ENCODE results near the gene TMEM259. TPM values are rescaled to one million over a fixed set of nuclear protein-coding genes. Genes with fewer than 3 reads are reported as not detected.

The TMEM259 gene
- total and polyA plus RNA-seq, 9 of the 15 experiments (the other 6 are each of a cell fraction or from before 2014, with no cell fraction given): 0.52 to 231 (median 63.6) TPM

DNA sequence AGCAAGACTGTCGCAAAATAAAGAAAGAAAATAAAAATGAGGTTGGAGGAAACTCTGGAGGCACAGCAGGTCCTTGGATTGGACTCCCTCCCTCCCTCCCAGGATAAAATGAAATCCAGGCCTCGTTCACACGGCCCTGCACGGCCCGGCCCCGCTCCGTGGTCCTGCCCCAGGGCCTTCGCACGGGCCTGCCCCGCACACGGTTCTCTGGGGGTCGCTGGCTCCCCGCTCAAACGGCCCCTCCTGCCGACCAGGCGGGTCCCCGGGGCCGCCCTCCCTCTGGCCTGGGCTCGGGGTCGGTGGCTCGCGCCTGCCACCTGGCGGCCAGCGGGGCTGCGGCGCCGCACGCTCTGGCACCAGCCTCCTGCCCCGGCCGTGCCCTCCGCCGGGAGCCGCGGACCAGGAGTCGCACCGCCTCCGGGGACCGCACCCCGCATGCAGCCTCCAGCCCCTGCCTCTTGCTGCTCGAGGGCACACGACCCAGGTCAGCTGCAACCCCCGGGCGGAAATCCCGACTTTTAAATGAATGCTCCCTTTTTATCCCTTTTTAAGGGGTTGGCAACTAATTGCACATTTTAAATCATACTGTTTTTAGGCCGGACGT is 38.3 kb downstream of the TMEM259 start:
- Histone ChIP-seq H4K20me1 (replicated peaks; ENCODE audit: control insufficient read depth, insufficient read depth, low read length) (no peaks in the 10 kb centered on the region), H3K4me3 (peak overlapping the region; percentile 34), H3K9ac (ENCODE audit: insufficient read depth in 1 of 2, low read depth in 2 of 2, low read length in 2 of 2) (peak overlapping the region; percentile 65 to 98)
- TF ChIP-seq CCNT2 (IDR thresholded peaks at IDR 0.05; ENCODE audit: borderline replicate concordance, extremely low read depth, insufficient read length, low read depth, low read length): peak; percentile 70
- peak; percentile 88 for TF ChIP-seq STAG1 (CRISPR knock-in tag; IDR thresholded peaks at IDR 0.05; ENCODE audit: borderline replicate concordance)
- TF ChIP-seq CEBPB (tag; IDR thresholded peaks at IDR 0.05): no peak
- TF ChIP-seq, protein P1, sequence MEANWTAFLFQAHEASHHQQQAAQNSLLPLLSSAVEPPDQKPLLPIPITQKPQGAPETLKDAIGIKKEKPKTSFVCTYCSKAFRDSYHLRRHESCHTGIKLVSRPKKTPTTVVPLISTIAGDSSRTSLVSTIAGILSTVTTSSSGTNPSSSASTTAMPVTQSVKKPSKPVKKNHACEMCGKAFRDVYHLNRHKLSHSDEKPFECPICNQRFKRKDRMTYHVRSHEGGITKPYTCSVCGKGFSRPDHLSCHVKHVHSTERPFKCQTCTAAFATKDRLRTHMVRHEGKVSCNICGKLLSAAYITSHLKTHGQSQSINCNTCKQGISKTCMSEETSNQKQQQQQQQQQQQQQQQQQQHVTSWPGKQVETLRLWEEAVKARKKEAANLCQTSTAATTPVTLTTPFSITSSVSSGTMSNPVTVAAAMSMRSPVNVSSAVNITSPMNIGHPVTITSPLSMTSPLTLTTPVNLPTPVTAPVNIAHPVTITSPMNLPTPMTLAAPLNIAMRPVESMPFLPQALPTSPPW (CRISPR knock-in tag; IDR thresholded peaks at IDR 0.05): peak; percentile 89
- 0 out of 2 replicates have a peak, but pooled peaks have one; percentile 19 for TF ChIP-seq EP400 (IDR thresholded peaks at IDR 0.05)
- 0 out of 2 replicates have a peak, but pooled peaks have one; percentile 40 for TF ChIP-seq FOXP1 (CRISPR knock-in tag; IDR thresholded peaks at IDR 0.05)
- peak; percentile 55 for TF ChIP-seq FIP1L1 (IDR thresholded peaks at IDR 0.05; ENCODE audit: low read depth, low read length, poor library complexity, severe bottlenecking)
- peak; percentile 97 for TF ChIP-seq RB1 (IDR thresholded peaks at IDR 0.05; ENCODE audit: low read depth)
- no peak for TF ChIP-seq ZNF253 (CRISPR knock-in tag; conservative IDR thresholded peaks at IDR 0.05)
- TF ChIP-seq, protein P2, sequence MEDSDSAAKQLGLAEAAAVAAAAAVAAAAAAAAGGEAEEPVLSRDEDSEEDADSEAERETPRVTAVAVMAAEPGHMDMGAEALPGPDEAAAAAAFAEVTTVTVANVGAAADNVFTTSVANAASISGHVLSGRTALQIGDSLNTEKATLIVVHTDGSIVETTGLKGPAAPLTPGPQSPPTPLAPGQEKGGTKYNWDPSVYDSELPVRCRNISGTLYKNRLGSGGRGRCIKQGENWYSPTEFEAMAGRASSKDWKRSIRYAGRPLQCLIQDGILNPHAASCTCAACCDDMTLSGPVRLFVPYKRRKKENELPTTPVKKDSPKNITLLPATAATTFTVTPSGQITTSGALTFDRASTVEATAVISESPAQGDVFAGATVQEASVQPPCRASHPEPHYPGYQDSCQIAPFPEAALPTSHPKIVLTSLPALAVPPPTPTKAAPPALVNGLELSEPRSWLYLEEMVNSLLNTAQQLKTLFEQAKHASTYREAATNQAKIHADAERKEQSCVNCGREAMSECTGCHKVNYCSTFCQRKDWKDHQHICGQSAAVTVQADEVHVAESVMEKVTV (CRISPR knock-in tag; IDR thresholded peaks at IDR 0.05): peak; percentile 80
- peak; percentile 62; the same call in 1 of the 2 replicates for TF ChIP-seq ZNF263 (CRISPR knock-in tag; IDR thresholded peaks at IDR 0.05; ENCODE audit: borderline replicate concordance)
- TF ChIP-seq PHF8 (IDR thresholded peaks at IDR 0.05; ENCODE audit: borderline replicate concordance, low read length): peak; percentile 27; the same call in 1 of the 2 replicates
- TF ChIP-seq TFAM (CRISPR knock-in tag; conservative IDR thresholded peaks at IDR 0.05): no peak
- peak; percentile 76 for TF ChIP-seq FUS (optimal IDR thresholded peaks at IDR 0.05; ENCODE audit: low read depth, low read length)
- TF ChIP-seq, protein P3, sequence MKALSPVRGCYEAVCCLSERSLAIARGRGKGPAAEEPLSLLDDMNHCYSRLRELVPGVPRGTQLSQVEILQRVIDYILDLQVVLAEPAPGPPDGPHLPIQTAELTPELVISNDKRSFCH (CRISPR knock-in tag; IDR thresholded peaks at IDR 0.05): no peak
- TF ChIP-seq, protein P3 (tag; IDR thresholded peaks at IDR 0.05): peak; percentile 62
- no peak for TF ChIP-seq RFX5 (IDR thresholded peaks at IDR 0.05; ENCODE audit: low read depth, low read length)
- peak; percentile 98 for TF ChIP-seq GATAD2B (IDR thresholded peaks at IDR 0.05; ENCODE audit: borderline replicate concordance)
- peak; percentile 68 for TF ChIP-seq SIN3B (IDR thresholded peaks at IDR 0.05; ENCODE audit: low read depth)

More for the DNA sequence above, 38.3 kb downstream of the TMEM259 start:
- ChIA-PET POLR2A (interaction anchor here (0.6 to 1.2 kb wide), 2 partner anchors 27 to 39 kb away, joined by 3 read pairs; partner anchors contain the start of gene RNU6-2), CTCF (ENCODE audit: low intra/inter-chr PET ratio) (interaction anchor here (0.7 to 5.7 kb wide), 5 partner anchors 60 to 212 kb away, joined by 3 to 158 read pairs (median 4); partner anchors contain the start of gene ARID3A)
- Histone ChIP-seq H3K9me3 (replicated peaks; ENCODE audit: control insufficient read depth, insufficient read depth, low read depth, low read length) (no peaks in the 10 kb centered on the region), H3K27me3 (ENCODE audit: control insufficient read depth in 2 of 2, insufficient read depth in 2 of 2, low read length in 2 of 2) (no peaks in the 10 kb centered on the region), H2AFZ (ENCODE audit: low read depth, low read length) (peak overlapping the region; percentile 89), H3K4me2 (ENCODE audit: insufficient read depth, low read length) (peak overlapping the region; percentile 75), H3K27ac (ENCODE audit: extremely low read depth, low read depth, low read length) (peak overlapping the region; percentile 91), H3K36me3 (ENCODE audit: control insufficient read depth, insufficient read depth, low read length) (peaks cover 22% of the 10 kb centered on the region; the same call in 2 of the 3 replicates), H3K79me2 (ENCODE audit: control insufficient read depth, insufficient read depth, low read length) (peaks cover 33% of the 10 kb centered on the region), H3K9me1 (ENCODE audit: control insufficient read depth, insufficient read depth, low read length) (no peaks in the 10 kb centered on the region), H3K4me1 (replicated peaks in 1 of 2; ENCODE audit: control insufficient read depth in 2 of 2, insufficient read depth in 2 of 2, low read length in 2 of 2) (peaks cover 28 to 68% of the 10 kb centered on the region in 2 experiments)
- intact Hi-C loops (cut with micrococcal nuclease) (loop anchor here (1.0 to 5.0 kb wide), 3 partner anchors 61 to 210 kb away; no protein-coding TSS in a partner anchor), in situ Hi-C loops (cut with MboI) (loop anchor here (5.0 kb wide), 1 partner anchor 60 kb away; no protein-coding TSS in a partner anchor)
- peak; percentile 85 to 92 (median 88) for DNase-seq (ENCODE audit: extremely low read depth in 1 of 4, low spot score in 3 of 4)
- FAIRE-seq: no peak
- peak; percentile 82 for ATAC-seq
- BruUV-seq (replicated peaks): no TSS peak
- WGBS (ENCODE audit: insufficient coverage, low coverage, missing lambda C conversion rate): 1% methylated on average over 42 of the region's 46 CpGs
